HCT116 (cell line): ENCODE results near the gene PIWIL4. TPM values are rescaled to one million over a fixed set of nuclear protein-coding genes. Genes with fewer than 3 reads are reported as not detected.

Experiments used
- ATAC-seq: fragments of 200-7000 bp; cut with Tn5 transposase; 2 replicates; pipeline ENCODE4 v1.9.1; 2020; ENCODE audit warnings: mild to moderate bottlenecking, moderate library complexity
- BruUV-seq: library from RNA; stranded (reverse); fragments of 400-500 nt; replicated peaks from 2 replicates; lab custom pipeline; 2021; lab: Mats Ljungman, UMichigan
- CTCF ChIA-PET: fragments of 300-600 bp; sonication (Branson Sonifier 250); formaldehyde crosslinking; loops from one replicate; lab custom pipeline; 2021; ENCODE audit warnings: antibody characterized with exemption; lab: Charles Lee
- POLR2A ChIA-PET: fragments of 300-600, 350-600 bp; sonication (Branson Sonifier 250); formaldehyde crosslinking; loops from one replicate; lab custom pipeline; 2021; ENCODE audit warnings: antibody characterized with exemption; lab: Charles Lee
- RAD21 ChIA-PET, 2 experiments: fragments of 300-600 bp; sonication (Branson Sonifier 250); formaldehyde crosslinking; loops; one replicate each; lab custom pipeline; 2023; ENCODE audit warnings: low total read pairs in 2 of 2; ENCODE audit not compliant: uncharacterized antibody in 2 of 2, unreplicated experiment in 2 of 2, low non-redundant PET in 1 of 2; lab: Charles Lee
- DNase-seq: peaks from one replicate; pipeline ENCODE4 v3.0.0-alpha.2; 2010; ENCODE audit warnings: low read depth, low spot score
- H2AFZ ChIP-seq: fragments of 200-600 bp; shearing (Covaris generic), sonication (generic); 2 replicates; pipeline ENCODE4 v1.6.1; 2017; ENCODE audit warnings: low read depth, mixed run types, mixed read lengths, antibody characterized with exemption, low read length; ENCODE audit not compliant: poor library complexity, severe bottlenecking
- H3K27ac ChIP-seq: 2 replicates; pipeline ENCODE4 v1.5.1; 2012; ENCODE audit warnings: low read depth, low read length
- H3K27me3 ChIP-seq: fragments of 200-600 bp; sonication (generic); 2 replicates; pipeline ENCODE4 v1.6.1; 2016; ENCODE audit warnings: mixed run types, low read length, mixed read lengths; ENCODE audit not compliant: insufficient read depth
- H3K36me3 ChIP-seq, 2 experiments: fragments of 200-500 bp in 1 of 2; fragments of 200-600 bp in 1 of 2; sonication (Bioruptor generic) in 1 of 2; sonication (generic) in 1 of 2; 2 replicates each; pipeline versions ENCODE4 v1.5.1 to v1.6.1; 2014 to 2016; ENCODE audit warnings: low read length in 2 of 2, inconsistent platforms in 1 of 2, mixed read lengths in 1 of 2, mixed run types in 1 of 2; ENCODE audit not compliant: insufficient read depth in 2 of 2, control insufficient read depth in 1 of 2
- H3K4me1 ChIP-seq, 2 experiments: fragments of 200-600 bp in 1 of 2; sonication (generic) in 1 of 2; 2 replicates each; pipeline versions ENCODE4 v1.5.1 to v1.6.1; 2012 to 2017; ENCODE audit warnings: low read length in 2 of 2, inconsistent platforms in 1 of 2, mild to moderate bottlenecking in 1 of 2, mixed read lengths in 1 of 2, mixed run types in 1 of 2, moderate library complexity in 1 of 2; ENCODE audit not compliant: insufficient read depth in 2 of 2, control insufficient read depth in 1 of 2
- H3K4me2 ChIP-seq: fragments of 200-600 bp; sonication (generic); 2 replicates; pipeline ENCODE4 v1.6.1; 2017; ENCODE audit warnings: mixed run types, low read length, mixed read lengths
- H3K4me3 ChIP-seq, 2 experiments: fragments of 200-600 bp in 1 of 2; sonication (generic) in 1 of 2; replicated peaks in 1 of 2; 2 replicates each; pipeline ENCODE4 v1.5.1; 2011 to 2016; ENCODE audit warnings: low read length in 2 of 2, control low read depth in 1 of 2, low read depth in 1 of 2, mild to moderate bottlenecking in 1 of 2, mixed read lengths in 1 of 2, mixed run types in 1 of 2
- H3K79me2 ChIP-seq: fragments of 200-600 bp; sonication (generic); 2 replicates; pipeline ENCODE4 v1.6.1; 2017; ENCODE audit warnings: mild to moderate bottlenecking, mixed run types, low read length, moderate library complexity, mixed read lengths; ENCODE audit not compliant: insufficient read depth
- H3K9ac ChIP-seq: fragments of 200-600 bp; sonication (generic); 2 replicates; pipeline ENCODE4 v1.6.1; 2016; ENCODE audit warnings: low read length, mixed read lengths
- H3K9me2 ChIP-seq: fragments of 200-600 bp; sonication (generic), shearing (Covaris generic); 2 replicates; pipeline ENCODE4 v1.6.1; 2017; ENCODE audit warnings: mixed run types, mild to moderate bottlenecking, moderate library complexity; ENCODE audit not compliant: insufficient read depth
- H3K9me3 ChIP-seq, 2 experiments: fragments of 200-500 bp in 1 of 2; fragments of 200-600 bp in 1 of 2; sonication (Bioruptor generic) in 1 of 2; sonication (generic) in 1 of 2; 2 replicates each; pipeline ENCODE4 v1.6.1; 2014 to 2017; ENCODE audit warnings: low read length in 2 of 2, mixed read lengths in 2 of 2, inconsistent platforms in 1 of 2, low read depth in 1 of 2, mild to moderate bottlenecking in 1 of 2, mixed run types in 1 of 2, moderate library complexity in 1 of 2; ENCODE audit not compliant: control insufficient read depth in 1 of 2, insufficient read depth in 1 of 2
- H4K20me1 ChIP-seq: fragments of 200-600 bp; sonication (generic), shearing (Covaris generic); 2 replicates; pipeline ENCODE4 v1.6.1; 2017; ENCODE audit warnings: mixed run types, mild to moderate bottlenecking, moderate library complexity; ENCODE audit not compliant: insufficient read depth
- CBX3 ChIP-seq: IDR thresholded peaks from 2 replicates; pipeline ENCODE4 v1.6.1; 2012; ENCODE audit warnings: low read depth
- CEBPB ChIP-seq: IDR thresholded peaks from 2 replicates; pipeline ENCODE4 v1.6.1; 2012; ENCODE audit warnings: low read depth
- EGR1 ChIP-seq: IDR thresholded peaks from 2 replicates; pipeline ENCODE4 v1.6.1; 2012; ENCODE audit warnings: low read depth
- ELF1 ChIP-seq: IDR thresholded peaks from 2 replicates; pipeline ENCODE4 v1.6.1; 2012; ENCODE audit warnings: low read depth, borderline replicate concordance
- EZH2 ChIP-seq: fragments of 200-600 bp; sonication (generic); IDR thresholded peaks from 2 replicates; pipeline ENCODE4 v1.6.1; 2017; ENCODE audit warnings: antibody characterized with exemption, mixed run types
- JUND ChIP-seq: IDR thresholded peaks from 2 replicates; pipeline ENCODE4 v1.6.1; 2012
- POLR2A ChIP-seq: IDR thresholded peaks from 2 replicates; pipeline ENCODE4 v1.7.0; 2011; ENCODE audit warnings: borderline replicate concordance; ENCODE audit not compliant: insufficient read depth, insufficient read length; ENCODE audit errors: extremely low read depth
- POLR2AphosphoS5 ChIP-seq: IDR thresholded peaks from 2 replicates; pipeline ENCODE4 v1.6.1; 2011; ENCODE audit warnings: mild to moderate bottlenecking, low read depth, low read length, moderate library complexity
- SIN3A ChIP-seq: IDR thresholded peaks from 2 replicates; pipeline ENCODE4 v1.6.1; 2012; ENCODE audit warnings: low read depth
- SP1 ChIP-seq: IDR thresholded peaks from 2 replicates; pipeline ENCODE4 v1.6.1; 2012; ENCODE audit warnings: low read depth
- SRF ChIP-seq: IDR thresholded peaks from 2 replicates; pipeline ENCODE4 v1.6.1; 2012; ENCODE audit warnings: low read depth
- TCF7L2 ChIP-seq: IDR thresholded peaks from 2 replicates; pipeline ENCODE4 v1.7.0; 2011; ENCODE audit warnings: borderline replicate concordance, inconsistent platforms; ENCODE audit not compliant: insufficient read depth, insufficient read length; ENCODE audit errors: extremely low read depth
- ZFX ChIP-seq: fragments of 450-650 bp; IDR thresholded peaks from 2 replicates; pipeline ENCODE4 v1.6.1; 2017
- ZNF274 ChIP-seq: fragments of 200-500 bp; sonication (Bioruptor generic); IDR thresholded peaks from 2 replicates; pipeline ENCODE4 v1.6.1; 2014; ENCODE audit warnings: mild to moderate bottlenecking, low read depth, low read length, inconsistent platforms
- intact Hi-C: fragments of 100-400 bp; cut with micrococcal nuclease; formaldehyde crosslinking; loops from 2 replicates; pipeline ENCODE4 v1.10.0; 2022
- total RNA-seq: library from RNA; stranded (reverse); gene quantifications from one replicate; pipeline ENCODE4 v1.2.1, GENCODE V29; 2021; ENCODE audit not compliant: unreplicated experiment
- TF ChIP-seq, protein P1 (sequence below): IDR thresholded peaks from 2 replicates; pipeline ENCODE4 v1.6.1; 2012; ENCODE audit warnings: low read depth
- TF ChIP-seq, protein P2 (sequence below): IDR thresholded peaks from 2 replicates; pipeline ENCODE4 v1.6.1; 2011; ENCODE audit warnings: mild to moderate bottlenecking, low read length, moderate library complexity; ENCODE audit not compliant: insufficient replicate concordance; ENCODE audit errors: extremely low read depth
- TF ChIP-seq, protein P3 (sequence below): IDR thresholded peaks from 2 replicates; pipeline ENCODE4 v1.6.1; 2012
- TF ChIP-seq, protein P4 (sequence below): IDR thresholded peaks from 2 replicates; pipeline ENCODE4 v1.6.1; 2012
- TF ChIP-seq, protein P5 (sequence below), 3 experiments: fragments of 200-600 bp in 1 of 3; sonication (generic) in 1 of 3; IDR thresholded peaks in 2 of 3; conservative IDR thresholded peaks in 1 of 3; 2 replicates each; pipeline ENCODE4 v1.5.1; 2012 to 2017; ENCODE audit warnings: low read depth in 2 of 3, low read length in 2 of 3, antibody characterized with exemption in 1 of 3, borderline replicate concordance in 1 of 3, control low read depth in 1 of 3, mild to moderate bottlenecking in 1 of 3, mixed read lengths in 1 of 3, mixed run types in 1 of 3, moderate library complexity in 1 of 3; ENCODE audit not compliant: insufficient read depth in 1 of 3

PIWIL4 gene
- total RNA-seq, 1 experiment from 2014 or later = 0.34 TPM

DNA sequence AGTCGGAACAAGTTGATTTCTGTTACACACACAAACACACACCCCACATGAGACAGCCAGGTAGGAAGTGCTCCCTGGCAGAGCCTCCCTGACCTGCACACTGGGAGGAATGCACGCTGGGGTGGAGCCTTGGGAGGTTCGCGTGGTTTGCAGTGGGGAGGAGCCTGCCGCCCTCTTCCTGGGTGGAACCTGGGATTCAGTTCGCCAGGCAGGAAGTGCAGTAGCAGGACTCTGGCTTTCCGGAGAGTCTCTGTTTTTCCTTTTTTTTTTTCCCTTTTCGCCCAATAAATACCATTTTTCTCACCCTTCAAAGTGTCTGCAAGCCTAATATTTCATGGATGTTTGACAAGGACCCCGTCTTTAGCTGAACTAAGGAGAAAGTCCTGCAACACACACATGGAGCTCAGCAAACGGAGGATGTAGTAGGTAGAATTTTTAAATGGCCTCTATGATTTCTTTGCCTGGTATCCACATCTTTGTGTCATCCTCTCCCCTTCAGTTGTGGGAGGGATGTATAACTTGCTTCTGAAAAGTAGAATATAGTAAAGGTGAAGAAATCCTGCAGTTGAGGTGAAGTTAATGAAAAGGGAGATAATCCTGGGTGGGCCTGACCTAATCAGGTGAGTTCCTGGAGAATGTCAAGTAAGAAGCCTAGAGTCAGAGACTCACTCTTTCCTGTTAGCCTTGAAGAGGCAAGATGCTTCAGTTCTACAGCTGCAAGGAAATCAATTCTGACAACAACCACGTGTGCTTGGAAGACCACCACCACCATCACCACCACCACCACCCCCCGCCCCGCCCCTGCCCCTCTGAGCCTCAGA is 72.9 kb downstream of the PIWIL4 start:
- Histone ChIP-seq H3K4me1 (peaks cover 0 to 16% of the 10 kb centered on the region in 2 experiments; a peak in 3 of 4 replicates), H3K9me2 (no peaks in the 10 kb centered on the region), H4K20me1 (no peaks in the 10 kb centered on the region), H3K27ac (no peak overlapping the region; the same call in none of the 2 replicates), H3K36me3 (no peaks in the 10 kb centered on the region), H3K27me3 (no peaks in the 10 kb centered on the region), H3K9ac (peak overlapping the region; percentile 72), H3K4me3 (peak overlapping the region; percentile 65 to 90), H3K4me2 (peak overlapping the region; percentile 85), H3K79me2 (no peaks in the 10 kb centered on the region), H2AFZ (peak overlapping the region; percentile 87), H3K9me3 (no peaks in the 10 kb centered on the region)
- POLR2A ChIA-PET = no interaction called here
- DNase-seq (peak; percentile 53), ATAC-seq (peak; percentile 100)
- intact Hi-C loops = no loop called here
- BruUV-seq = TSS peak; percentile 70
- RAD21 ChIA-PET = interaction anchor here in 1 of 2 experiments (1.0 kb wide), 1 partner anchor 17 kb away, joined by 3 read pairs; no protein-coding TSS in a partner anchor
- CTCF ChIA-PET = no interaction called here
- TF ChIP-seq JUND (no peak), ZFX (no peak), SRF (no peak), ELF1 (peak; percentile 75), ZNF274 (no peak), POLR2A (peak; percentile 98), CEBPB (no peak), SIN3A (peak; percentile 85; the same call in 1 of the 2 replicates), TCF7L2 (no peak), POLR2AphosphoS5 (peak; percentile 99), EGR1 (peak; percentile 41; the same call in 1 of the 2 replicates), SP1 (peak; percentile 68), EZH2 (no peak), CBX3 (peak; percentile 83; the same call in 1 of the 2 replicates)
- TF ChIP-seq, protein P1, sequence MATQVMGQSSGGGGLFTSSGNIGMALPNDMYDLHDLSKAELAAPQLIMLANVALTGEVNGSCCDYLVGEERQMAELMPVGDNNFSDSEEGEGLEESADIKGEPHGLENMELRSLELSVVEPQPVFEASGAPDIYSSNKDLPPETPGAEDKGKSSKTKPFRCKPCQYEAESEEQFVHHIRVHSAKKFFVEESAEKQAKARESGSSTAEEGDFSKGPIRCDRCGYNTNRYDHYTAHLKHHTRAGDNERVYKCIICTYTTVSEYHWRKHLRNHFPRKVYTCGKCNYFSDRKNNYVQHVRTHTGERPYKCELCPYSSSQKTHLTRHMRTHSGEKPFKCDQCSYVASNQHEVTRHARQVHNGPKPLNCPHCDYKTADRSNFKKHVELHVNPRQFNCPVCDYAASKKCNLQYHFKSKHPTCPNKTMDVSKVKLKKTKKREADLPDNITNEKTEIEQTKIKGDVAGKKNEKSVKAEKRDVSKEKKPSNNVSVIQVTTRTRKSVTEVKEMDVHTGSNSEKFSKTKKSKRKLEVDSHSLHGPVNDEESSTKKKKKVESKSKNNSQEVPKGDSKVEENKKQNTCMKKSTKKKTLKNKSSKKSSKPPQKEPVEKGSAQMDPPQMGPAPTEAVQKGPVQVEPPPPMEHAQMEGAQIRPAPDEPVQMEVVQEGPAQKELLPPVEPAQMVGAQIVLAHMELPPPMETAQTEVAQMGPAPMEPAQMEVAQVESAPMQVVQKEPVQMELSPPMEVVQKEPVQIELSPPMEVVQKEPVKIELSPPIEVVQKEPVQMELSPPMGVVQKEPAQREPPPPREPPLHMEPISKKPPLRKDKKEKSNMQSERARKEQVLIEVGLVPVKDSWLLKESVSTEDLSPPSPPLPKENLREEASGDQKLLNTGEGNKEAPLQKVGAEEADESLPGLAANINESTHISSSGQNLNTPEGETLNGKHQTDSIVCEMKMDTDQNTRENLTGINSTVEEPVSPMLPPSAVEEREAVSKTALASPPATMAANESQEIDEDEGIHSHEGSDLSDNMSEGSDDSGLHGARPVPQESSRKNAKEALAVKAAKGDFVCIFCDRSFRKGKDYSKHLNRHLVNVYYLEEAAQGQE = no peak
- TF ChIP-seq, protein P2, sequence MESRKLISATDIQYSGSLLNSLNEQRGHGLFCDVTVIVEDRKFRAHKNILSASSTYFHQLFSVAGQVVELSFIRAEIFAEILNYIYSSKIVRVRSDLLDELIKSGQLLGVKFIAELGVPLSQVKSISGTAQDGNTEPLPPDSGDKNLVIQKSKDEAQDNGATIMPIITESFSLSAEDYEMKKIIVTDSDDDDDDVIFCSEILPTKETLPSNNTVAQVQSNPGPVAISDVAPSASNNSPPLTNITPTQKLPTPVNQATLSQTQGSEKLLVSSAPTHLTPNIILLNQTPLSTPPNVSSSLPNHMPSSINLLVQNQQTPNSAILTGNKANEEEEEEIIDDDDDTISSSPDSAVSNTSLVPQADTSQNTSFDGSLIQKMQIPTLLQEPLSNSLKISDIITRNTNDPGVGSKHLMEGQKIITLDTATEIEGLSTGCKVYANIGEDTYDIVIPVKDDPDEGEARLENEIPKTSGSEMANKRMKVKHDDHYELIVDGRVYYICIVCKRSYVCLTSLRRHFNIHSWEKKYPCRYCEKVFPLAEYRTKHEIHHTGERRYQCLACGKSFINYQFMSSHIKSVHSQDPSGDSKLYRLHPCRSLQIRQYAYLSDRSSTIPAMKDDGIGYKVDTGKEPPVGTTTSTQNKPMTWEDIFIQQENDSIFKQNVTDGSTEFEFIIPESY = peak; percentile 57
- TF ChIP-seq, protein P3, sequence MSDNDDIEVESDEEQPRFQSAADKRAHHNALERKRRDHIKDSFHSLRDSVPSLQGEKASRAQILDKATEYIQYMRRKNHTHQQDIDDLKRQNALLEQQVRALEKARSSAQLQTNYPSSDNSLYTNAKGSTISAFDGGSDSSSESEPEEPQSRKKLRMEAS = peak; percentile 82
- TF ChIP-seq, protein P4, sequence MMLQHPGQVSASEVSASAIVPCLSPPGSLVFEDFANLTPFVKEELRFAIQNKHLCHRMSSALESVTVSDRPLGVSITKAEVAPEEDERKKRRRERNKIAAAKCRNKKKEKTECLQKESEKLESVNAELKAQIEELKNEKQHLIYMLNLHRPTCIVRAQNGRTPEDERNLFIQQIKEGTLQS = no peak
- TF ChIP-seq, protein P5, sequence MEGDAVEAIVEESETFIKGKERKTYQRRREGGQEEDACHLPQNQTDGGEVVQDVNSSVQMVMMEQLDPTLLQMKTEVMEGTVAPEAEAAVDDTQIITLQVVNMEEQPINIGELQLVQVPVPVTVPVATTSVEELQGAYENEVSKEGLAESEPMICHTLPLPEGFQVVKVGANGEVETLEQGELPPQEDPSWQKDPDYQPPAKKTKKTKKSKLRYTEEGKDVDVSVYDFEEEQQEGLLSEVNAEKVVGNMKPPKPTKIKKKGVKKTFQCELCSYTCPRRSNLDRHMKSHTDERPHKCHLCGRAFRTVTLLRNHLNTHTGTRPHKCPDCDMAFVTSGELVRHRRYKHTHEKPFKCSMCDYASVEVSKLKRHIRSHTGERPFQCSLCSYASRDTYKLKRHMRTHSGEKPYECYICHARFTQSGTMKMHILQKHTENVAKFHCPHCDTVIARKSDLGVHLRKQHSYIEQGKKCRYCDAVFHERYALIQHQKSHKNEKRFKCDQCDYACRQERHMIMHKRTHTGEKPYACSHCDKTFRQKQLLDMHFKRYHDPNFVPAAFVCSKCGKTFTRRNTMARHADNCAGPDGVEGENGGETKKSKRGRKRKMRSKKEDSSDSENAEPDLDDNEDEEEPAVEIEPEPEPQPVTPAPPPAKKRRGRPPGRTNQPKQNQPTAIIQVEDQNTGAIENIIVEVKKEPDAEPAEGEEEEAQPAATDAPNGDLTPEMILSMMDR (IDR thresholded peaks at IDR 0.05 in 2 of 3, conservative IDR thresholded peaks at IDR 0.05 in 1 of 3; ENCODE audit: borderline replicate concordance in 1 of 3, insufficient read depth in 1 of 3, low read depth in 2 of 3, low read length in 2 of 3) = no peak
